Measurements from ENCODE around the gene SMG6. TPM values are rescaled to one million over a fixed set of nuclear protein-coding genes. Genes with fewer than 3 reads are reported as not detected.

The SMG6 gene
- total and polyA plus RNA-seq, 2 of the 8 experiments (the other 6 are each of a cell fraction or from before 2014, with no cell fraction given), result 18.5 to 25.2 TPM

- H4K91ac ChIP-seq (replicated peaks; ENCODE audit: insufficient read length, low read length), result no peak overlapping the region
- H3K9me3 ChIP-seq (ENCODE audit: insufficient read depth in 2 of 2, low read depth in 1 of 2, low read length in 1 of 2), result no peaks in the 10 kb centered on the region
- no peak overlapping the region for H2BK5ac ChIP-seq (ENCODE audit: low read depth, low read length)
- H3K56ac ChIP-seq (replicated peaks; ENCODE audit: insufficient read length, low read depth, low read length), result no peak overlapping the region
- no peak overlapping the region for H2BK12ac ChIP-seq (ENCODE audit: low read depth, low read length)
- no peak overlapping the region for H2BK15ac ChIP-seq (ENCODE audit: low read length)
- no peak overlapping the region for H3K4ac ChIP-seq (replicated peaks; ENCODE audit: insufficient read length, low read depth, low read length)
- H3K4me2 ChIP-seq (ENCODE audit: insufficient read depth in 1 of 2, low read depth in 2 of 2, low read length in 2 of 2), result no peak overlapping the region
- H3K4me1 ChIP-seq (replicated peaks in 1 of 4; ENCODE audit: control insufficient read depth in 3 of 4, insufficient read depth in 4 of 4, low read length in 3 of 4), result peaks cover 0 to 2% (median 0%) of the 10 kb centered on the region in 4 experiments; a peak in 2 of 7 replicates
- FAIRE-seq (no peak), DNase-seq (ENCODE audit: low read depth in 1 of 2, low spot score in 2 of 2) (no peak)
- H3K27me3 ChIP-seq (replicated peaks in 1 of 4; ENCODE audit: control insufficient read depth in 3 of 4, extremely low read depth in 1 of 4, insufficient read depth in 3 of 4, low read length in 3 of 4), result no peaks in the 10 kb centered on the region
- H3K23ac ChIP-seq (ENCODE audit: insufficient read length), result no peak overlapping the region
- peaks cover 5% of the 10 kb centered on the region for H3K23me2 ChIP-seq (ENCODE audit: low read depth, low read length)
- H4K20me1 ChIP-seq (replicated peaks in 1 of 2; ENCODE audit: control insufficient read depth in 1 of 2, insufficient read depth in 2 of 2, low read length in 2 of 2), result peaks cover 8 to 13% of the 10 kb centered on the region in 2 experiments
- 92% methylated on average over 12 of the region's 12 CpGs; no CpG with 5 or more reads in 1 of the 2 experiments for WGBS, 2 experiments (ENCODE audit: extremely low coverage in 1 of 2, insufficient coverage in 1 of 2, insufficient read length in 1 of 2, insufficient replicate concordance in 2 of 2, low coverage in 1 of 2, low lambda C conversion rate in 2 of 2, missing lambda C conversion rate in 1 of 2)
- POLR2A ChIA-PET (ENCODE audit: partially characterized antibody), result no interaction called here
- peaks cover 6% of the 10 kb centered on the region; the same call in 1 of the 2 replicates for H3K79me1 ChIP-seq (ENCODE audit: low read depth, low read length)
- H3K14ac ChIP-seq (ENCODE audit: insufficient read length), result no peak overlapping the region
- H4K5ac ChIP-seq (ENCODE audit: insufficient read length, low read depth, low read length), result no peak overlapping the region
- no peak overlapping the region for H2AK5ac ChIP-seq (ENCODE audit: low read depth, low read length)
- H2AFZ ChIP-seq (ENCODE audit: low read length), result no peak overlapping the region
- peaks cover 0 to 17% of the 10 kb centered on the region in 2 experiments; a peak in 3 of 4 replicates for H3K79me2 ChIP-seq (ENCODE audit: control insufficient read depth in 1 of 2, insufficient read depth in 2 of 2, low read length in 2 of 2)
- no peak overlapping the region for H4K8ac ChIP-seq (ENCODE audit: extremely low read depth, insufficient read depth, low read length)
- H2BK120ac ChIP-seq (replicated peaks; ENCODE audit: low read depth, low read length), result no peak overlapping the region
- CTCF ChIA-PET (ENCODE audit: partially characterized antibody), result no interaction called here
- no peak overlapping the region for H3K9ac ChIP-seq (replicated peaks in 1 of 4; ENCODE audit: extremely low read depth in 1 of 4, low read depth in 3 of 4, low read length in 3 of 4)
- no peak overlapping the region for H3K4me3 ChIP-seq (ENCODE audit: extremely low read depth in 1 of 4, insufficient read depth in 2 of 4, low read depth in 3 of 4, low read length in 4 of 4)
- H2BK20ac ChIP-seq (ENCODE audit: low read length), result no peak overlapping the region
- H3K27ac ChIP-seq (ENCODE audit: low read depth, low read length), result no peak overlapping the region
- peaks cover 7 to 29% (median 17%) of the 10 kb centered on the region in 4 experiments; a peak in 6 of 8 replicates for H3K36me3 ChIP-seq (ENCODE audit: control insufficient read depth in 2 of 4, insufficient read depth in 4 of 4, low read length in 3 of 4)
- no peak overlapping the region for H3K18ac ChIP-seq (ENCODE audit: extremely low read depth, low read length)
- TF ChIP-seq KDM1A (IDR thresholded peaks at IDR 0.05; ENCODE audit: borderline replicate concordance, low read length) (no peak), EZH2 (IDR thresholded peaks at IDR 0.05; ENCODE audit: low read depth, low read length, severe bottlenecking) (no peak), POU5F1 (IDR thresholded peaks at IDR 0.05; ENCODE audit: low read depth, low read length) (no peak), POLR2A (IDR thresholded peaks at IDR 0.05; ENCODE audit: control extremely low read depth in 1 of 2, low read depth in 2 of 2, low read length in 2 of 2) (no peak), HDAC2 (IDR thresholded peaks at IDR 0.05; ENCODE audit: borderline replicate concordance in 1 of 2, low read depth in 2 of 2, low read length in 2 of 2) (no peak), BRCA1 (IDR thresholded peaks at IDR 0.05; ENCODE audit: low read depth, low read length) (no peak), SAP30 (IDR thresholded peaks at IDR 0.05; ENCODE audit: insufficient read depth, insufficient replicate concordance, low read length) (no peak), ATF2 (IDR thresholded peaks at IDR 0.05; ENCODE audit: low read length) (no peak), E2F6 (IDR thresholded peaks at IDR 0.05) (no peak), SIRT6 (IDR thresholded peaks at IDR 0.05; ENCODE audit: low read length) (no peak)
Observed at GRCh38 chr17:2299136-2299535, 4.4 kb downstream of the SMG6 start.
